ENCODE results near the gene OSBPL7.

Gene OSBPL7

DNA sequence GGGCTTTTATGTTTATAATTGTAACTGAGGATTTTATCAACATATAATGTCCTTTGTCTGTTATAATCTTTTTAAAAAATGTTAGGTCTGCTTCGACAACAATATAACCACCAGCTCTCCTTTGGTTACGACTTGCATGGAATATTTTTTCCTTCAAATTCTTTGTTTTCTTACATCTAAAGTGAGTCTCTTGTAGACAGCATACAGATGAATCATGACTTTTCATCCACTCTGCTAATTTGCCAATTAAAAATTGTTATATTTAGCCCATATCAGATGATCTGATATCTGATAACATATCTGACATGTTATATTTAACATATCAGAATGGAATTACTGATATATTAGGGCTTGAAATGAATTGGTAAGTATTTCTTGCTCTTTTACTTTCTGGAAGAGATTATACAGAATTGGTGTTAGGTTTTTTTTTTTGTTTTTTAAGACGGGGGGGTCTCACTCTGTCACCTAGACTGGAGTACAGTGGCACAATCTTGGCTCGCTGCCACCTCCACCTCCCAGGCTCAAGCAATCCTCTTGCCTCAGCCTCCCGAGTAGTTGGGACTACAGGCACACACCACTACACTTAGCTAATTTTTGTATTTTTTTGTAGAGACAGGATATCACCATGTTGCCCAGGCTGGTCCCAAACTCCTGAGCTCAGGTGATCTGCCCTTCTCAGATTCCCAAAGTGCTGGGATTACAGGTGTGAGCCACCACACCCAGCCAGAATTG, 61.0 kb downstream of the OSBPL7 start:
- DNase-seq: no peak

DNA sequence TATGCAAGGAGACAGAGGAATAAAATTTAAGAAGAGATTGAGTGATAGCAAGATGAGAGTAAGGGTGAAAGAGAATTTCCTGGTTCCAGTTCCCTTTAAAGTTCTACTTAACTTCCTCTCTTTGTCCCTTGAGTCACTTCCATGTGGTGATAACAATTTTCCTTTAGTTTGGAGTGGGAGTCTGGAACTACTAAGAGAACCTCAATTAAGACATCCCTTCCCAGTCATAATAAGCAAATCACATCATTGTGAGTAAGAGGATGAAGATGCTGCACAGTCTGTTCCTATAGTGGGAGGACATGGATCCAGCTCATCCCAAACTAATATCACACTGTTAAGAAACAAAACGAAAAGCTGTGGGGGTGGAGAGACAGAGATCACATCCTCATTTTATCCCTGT, 64.2 kb downstream of the OSBPL7 start:
- DNase-seq: no peak

Data from NCI-H146 (cell line).